Body of pancreas (tissue), 4 donors: ENCODE measurements around the gene CLEC16A. TPM values are rescaled to one million over a fixed set of nuclear protein-coding genes. Genes with fewer than 3 reads are reported as not detected.

Source experiments
- ATAC-seq: fragments of 150-250 bp; one replicate; pipeline ENCODE4 v1.9.1; 2016
- DNase-seq, 4 donors: peaks; one replicate each; pipeline ENCODE4 v3.0.0-alpha.2; 2019
- H3K27ac ChIP-seq, 4 donors: fragments of 200-600 bp; sonication (generic); 1 replicate in 3 of 4; 2 replicates in 1 of 4; pipeline versions ENCODE4 v1.5.1 to v1.6.1; 2016 to 2019; ENCODE audit warnings: mild to moderate bottlenecking in 1 of 4, mixed read lengths in 1 of 4, moderate library complexity in 1 of 4
- H3K27me3 ChIP-seq, 2 donors: fragments of 200-600 bp; sonication (generic); one replicate each; pipeline ENCODE4 v1.6.0; 2016; ENCODE audit warnings: mild to moderate bottlenecking in 1 of 2
- H3K36me3 ChIP-seq, 2 donors: fragments of 200-600 bp; sonication (generic); replicated peaks in 1 of 2; 2 replicates each; pipeline ENCODE4 v1.5.1; 2016; ENCODE audit warnings: low read depth in 2 of 2; ENCODE audit not compliant: insufficient read depth in 1 of 2
- H3K4me1 ChIP-seq: fragments of 200-600 bp; sonication (generic); one replicate; pipeline ENCODE4 v1.6.0; 2016
- H3K4me3 ChIP-seq, 2 donors: fragments of 200-600 bp; sonication (generic); 1 replicate in 1 of 2; 2 replicates in 1 of 2; pipeline ENCODE4 v1.5.1; 2016 to 2019
- H3K9me3 ChIP-seq, 3 donors: fragments of 200-600 bp; sonication (generic); 1 replicate in 2 of 3; 2 replicates in 1 of 3; pipeline ENCODE4 v1.5.1; 2016
- POLR2A ChIP-seq, 3 donors: fragments of 450-650 bp; IDR thresholded peaks; one replicate each; pipeline ENCODE4 v1.6.1; 2016; ENCODE audit warnings: antibody characterized with exemption in 3 of 3, mild to moderate bottlenecking in 2 of 3
- WGBS, 2 donors: methylation state at CpG; one replicate each; pipeline ENCODE4 v1.1.5; 2017; 5-methylcytosine and 5-hydroxymethylcytosine counted together
- intact Hi-C: fragments of 100-400 bp; cut with DNase I; formaldehyde crosslinking; loops from one replicate; pipeline ENCODE4 v1.15.1; 2023
- total RNA-seq, 2 donors: library from RNA; depleted of rRNA; stranded (reverse); fragments of >200 nt; gene quantifications; one replicate each; pipeline ENCODE4 v1.1.0, GENCODE V29; 2016
- TF ChIP-seq, protein P1 (sequence below), 7 experiments: fragments of 450-650 bp in 4 of 7; fragments of 200-600 bp in 3 of 7; sonication (generic) in 3 of 7; IDR thresholded peaks; one replicate each; pipeline ENCODE4 v1.5.1; 2016 to 2019; ENCODE audit warnings: antibody characterized with exemption in 7 of 7

Gene CLEC16A
- total RNA-seq, 2 donors from 2014 or later: 15.0 to 21.4 TPM

GRCh38 chr16:11173426-11173825 is 229.1 kb downstream of the CLEC16A start:
- DNase-seq (no peak), ATAC-seq (no peak)
- Histone ChIP-seq H3K27ac (no peak overlapping the region), H3K36me3 (no peaks in the 10 kb centered on the region), H3K27me3 (no peaks in the 10 kb centered on the region), H3K4me1 (no peaks in the 10 kb centered on the region), H3K4me3 (no peak overlapping the region), H3K9me3 (no peaks in the 10 kb centered on the region)
- intact Hi-C loops: no loop called here
- no peak for TF ChIP-seq POLR2A (IDR thresholded peaks at IDR 0.05)
- TF ChIP-seq, protein P1, sequence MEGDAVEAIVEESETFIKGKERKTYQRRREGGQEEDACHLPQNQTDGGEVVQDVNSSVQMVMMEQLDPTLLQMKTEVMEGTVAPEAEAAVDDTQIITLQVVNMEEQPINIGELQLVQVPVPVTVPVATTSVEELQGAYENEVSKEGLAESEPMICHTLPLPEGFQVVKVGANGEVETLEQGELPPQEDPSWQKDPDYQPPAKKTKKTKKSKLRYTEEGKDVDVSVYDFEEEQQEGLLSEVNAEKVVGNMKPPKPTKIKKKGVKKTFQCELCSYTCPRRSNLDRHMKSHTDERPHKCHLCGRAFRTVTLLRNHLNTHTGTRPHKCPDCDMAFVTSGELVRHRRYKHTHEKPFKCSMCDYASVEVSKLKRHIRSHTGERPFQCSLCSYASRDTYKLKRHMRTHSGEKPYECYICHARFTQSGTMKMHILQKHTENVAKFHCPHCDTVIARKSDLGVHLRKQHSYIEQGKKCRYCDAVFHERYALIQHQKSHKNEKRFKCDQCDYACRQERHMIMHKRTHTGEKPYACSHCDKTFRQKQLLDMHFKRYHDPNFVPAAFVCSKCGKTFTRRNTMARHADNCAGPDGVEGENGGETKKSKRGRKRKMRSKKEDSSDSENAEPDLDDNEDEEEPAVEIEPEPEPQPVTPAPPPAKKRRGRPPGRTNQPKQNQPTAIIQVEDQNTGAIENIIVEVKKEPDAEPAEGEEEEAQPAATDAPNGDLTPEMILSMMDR (IDR thresholded peaks at IDR 0.05): no peak
- WGBS, 2 donors: 88 to 89% methylated on average over 11 to 15 of the region's 15 CpGs

GRCh38 chr16:11174141-11174540 is 229.8 kb downstream of the CLEC16A start:
- no peaks in the 10 kb centered on the region for H3K36me3 ChIP-seq
- no peaks in the 10 kb centered on the region for H3K27me3 ChIP-seq
- WGBS, 2 donors: 96 to 97% methylated on average over 12 to 26 of the region's 26 CpGs
- no peaks in the 10 kb centered on the region for H3K9me3 ChIP-seq
- no peaks in the 10 kb centered on the region for H3K4me1 ChIP-seq
- ATAC-seq (no peak), DNase-seq (no peak)
- TF ChIP-seq POLR2A (IDR thresholded peaks at IDR 0.05): no peak
- TF ChIP-seq, protein P1 (IDR thresholded peaks at IDR 0.05): no peak
- no peak overlapping the region for H3K4me3 ChIP-seq
- intact Hi-C loops: no loop called here
- H3K27ac ChIP-seq: no peak overlapping the region

DNA sequence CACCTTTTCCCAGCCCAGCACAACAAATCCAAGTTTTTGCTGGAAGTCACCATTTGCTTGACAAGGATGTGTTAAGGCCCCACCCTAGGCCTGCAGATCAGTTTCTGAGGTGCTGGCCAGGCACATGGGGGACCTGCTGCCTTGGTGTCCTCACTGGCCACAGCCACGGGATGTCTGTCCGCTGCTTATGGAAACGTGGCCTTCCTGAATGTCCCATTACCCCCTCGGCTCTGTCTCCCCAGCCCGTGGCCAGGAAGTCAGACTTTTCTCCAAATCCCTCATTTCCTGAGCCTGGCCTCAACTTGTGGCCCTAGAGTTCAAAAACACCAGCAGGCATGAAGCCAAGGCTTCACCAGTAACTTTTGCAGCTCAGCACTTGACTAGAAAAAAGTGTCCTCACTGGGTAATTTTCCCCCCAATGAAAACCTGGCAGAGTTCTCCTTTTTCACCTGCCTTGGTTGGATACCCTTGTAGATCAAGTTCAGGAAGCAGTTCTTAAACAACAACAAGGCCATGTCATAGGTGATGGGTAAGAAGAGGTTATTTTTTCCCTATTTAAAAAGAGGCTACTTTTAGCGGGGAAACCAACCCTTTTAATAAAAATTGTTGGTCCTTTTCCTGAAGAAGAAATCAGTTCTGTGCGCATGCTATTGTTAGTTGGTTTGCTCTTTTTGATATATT is 230.9 kb downstream of the CLEC16A start:
- TF ChIP-seq, protein P1 (IDR thresholded peaks at IDR 0.05): no peak
- no peak for TF ChIP-seq POLR2A (IDR thresholded peaks at IDR 0.05)
- no peaks in the 10 kb centered on the region for H3K9me3 ChIP-seq
- H3K27ac ChIP-seq: no peak overlapping the region
- no peaks in the 10 kb centered on the region for H3K36me3 ChIP-seq
- no peak for ATAC-seq
- no peak for DNase-seq
- no peaks in the 10 kb centered on the region for H3K27me3 ChIP-seq
- intact Hi-C loops: no loop called here
- 83 to 85% methylated on average over 6 to 7 of the region's 7 CpGs for WGBS, 2 donors
- H3K4me3 ChIP-seq: no peak overlapping the region
- H3K4me1 ChIP-seq: no peaks in the 10 kb centered on the region

DNA sequence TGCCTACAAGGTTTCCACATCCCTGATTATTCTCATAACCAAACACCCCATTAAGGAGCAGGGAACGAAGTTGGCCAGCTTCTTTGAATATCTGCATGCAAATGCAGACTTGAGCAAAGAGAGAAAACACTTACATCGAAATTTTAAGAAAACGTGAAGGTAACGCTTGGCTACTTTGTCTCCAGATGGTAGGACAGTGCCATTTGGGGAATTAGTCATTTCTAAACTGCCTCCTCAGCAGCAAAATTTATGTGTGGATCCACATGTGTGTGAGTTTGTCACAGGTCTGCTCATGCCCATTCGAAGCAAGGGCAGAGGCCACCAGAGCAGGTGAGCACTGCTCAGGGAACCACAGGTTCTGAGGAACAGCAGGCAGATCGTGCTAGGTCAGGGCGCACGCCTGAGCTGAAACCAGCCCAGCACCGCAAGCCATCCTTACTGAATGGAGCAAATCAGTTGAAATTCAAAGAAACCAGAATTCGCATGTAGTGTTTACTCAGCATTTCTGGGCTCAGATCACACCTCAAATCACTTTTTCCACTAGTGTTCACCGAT is 231.5 kb downstream of the CLEC16A start:
- no peak overlapping the region for H3K27ac ChIP-seq

More for the DNA sequence above, 231.5 kb downstream of the CLEC16A start:
- Histone ChIP-seq H3K27me3 (no peaks in the 10 kb centered on the region), H3K4me3 (no peak overlapping the region), H3K9me3 (no peaks in the 10 kb centered on the region), H3K36me3 (no peaks in the 10 kb centered on the region), H3K4me1 (no peaks in the 10 kb centered on the region)
- no peak for DNase-seq
- 89 to 90% methylated on average over 11 of the region's 11 CpGs for WGBS, 2 donors
- intact Hi-C loops: no loop called here
- ATAC-seq: no peak
- TF ChIP-seq, protein P1 (IDR thresholded peaks at IDR 0.05): no peak
- TF ChIP-seq POLR2A (IDR thresholded peaks at IDR 0.05): no peak
